Neural progenitor cell (in vitro differentiated cells): ENCODE results near the gene PCDHGB4. TPM values are rescaled to one million over a fixed set of nuclear protein-coding genes. Genes with fewer than 3 reads are reported as not detected.

Source experiments
- DNase-seq: peaks from one replicate; pipeline ENCODE4 v3.0.0-alpha.2; 2016; ENCODE audit warnings: low spot score
- H2AFZ ChIP-seq: fragments of 200-600 bp; sonication (generic); replicated peaks from 2 replicates; pipeline ENCODE4 v1.6.1; 2016; ENCODE audit warnings: antibody characterized with exemption
- H3F3A ChIP-seq: fragments of 200-600 bp; sonication (generic); 2 replicates; pipeline ENCODE4 v1.6.1; 2016; ENCODE audit warnings: antibody characterized with exemption, low read depth
- H3K27ac ChIP-seq: fragments of 200-600 bp; sonication (generic); 2 replicates; pipeline ENCODE4 v1.5.1; 2016; ENCODE audit warnings: mild to moderate bottlenecking
- H3K27me3 ChIP-seq: fragments of 200-600 bp; sonication (generic); 2 replicates; pipeline ENCODE4 v1.6.1; 2016; ENCODE audit warnings: mild to moderate bottlenecking, moderate library complexity
- H3K36me3 ChIP-seq: fragments of 200-600 bp; sonication (generic); 2 replicates; pipeline ENCODE4 v1.5.1; 2016
- H3K4me1 ChIP-seq: fragments of 200-600 bp; sonication (generic); 2 replicates; pipeline ENCODE4 v1.6.1; 2016; ENCODE audit warnings: mixed run types
- H3K4me2 ChIP-seq: fragments of 200-600 bp; sonication (generic); 2 replicates; pipeline ENCODE4 v1.6.1; 2016
- H3K4me3 ChIP-seq: fragments of 200-600 bp; sonication (generic); 2 replicates; pipeline ENCODE4 v1.5.1; 2016
- H3K79me2 ChIP-seq: fragments of 200-600 bp; sonication (generic); 2 replicates; pipeline ENCODE4 v1.6.1; 2016; ENCODE audit warnings: low read depth
- H3K9ac ChIP-seq: fragments of 200-600 bp; sonication (generic); 2 replicates; pipeline ENCODE4 v1.6.1; 2016
- H3K9me3 ChIP-seq: fragments of 200-600 bp; sonication (generic); 2 replicates; pipeline ENCODE4 v1.5.1; 2016; ENCODE audit warnings: low read depth
- H4K20me1 ChIP-seq: fragments of 200-600 bp; sonication (generic); 2 replicates; pipeline ENCODE4 v1.6.1; 2016; ENCODE audit warnings: low read depth
- H3K27ac Mint-ChIP-seq: 3 replicates; pipeline ENCODE4 v1.8.0; 2021; ENCODE audit warnings: mixed read lengths
- H3K27me3 Mint-ChIP-seq: 2 replicates; pipeline ENCODE4 v1.8.0; 2022; ENCODE audit warnings: low read depth, mild to moderate bottlenecking, inconsistent platforms, moderate library complexity, mixed read lengths; ENCODE audit not compliant: insufficient read depth
- H3K36me3 Mint-ChIP-seq: 3 replicates; pipeline ENCODE4 v1.8.0; 2021; ENCODE audit warnings: mixed read lengths
- H3K4me1 Mint-ChIP-seq: 3 replicates; pipeline ENCODE4 v1.8.0; 2021; ENCODE audit warnings: mixed read lengths
- H3K4me3 Mint-ChIP-seq: 3 replicates; pipeline ENCODE4 v1.8.0; 2021; ENCODE audit warnings: mild to moderate bottlenecking, moderate library complexity, mixed read lengths
- H3K9me3 Mint-ChIP-seq: 3 replicates; pipeline ENCODE4 v1.8.0; 2020; ENCODE audit warnings: mixed read lengths
- CTCF ChIP-seq: fragments of 200-600 bp; sonication (generic); IDR thresholded peaks from 2 replicates; pipeline ENCODE4 v1.5.1; 2017; ENCODE audit warnings: antibody characterized with exemption, mild to moderate bottlenecking
- EZH2 ChIP-seq: fragments of 200-600 bp; sonication (generic); IDR thresholded peaks from 2 replicates; pipeline ENCODE4 v1.6.1; 2017; ENCODE audit warnings: antibody characterized with exemption, mild to moderate bottlenecking, moderate library complexity
- EZH2phosphoT487 ChIP-seq: fragments of 200-600 bp; sonication (generic); IDR thresholded peaks from 2 replicates; pipeline ENCODE4 v1.6.1; 2017; ENCODE audit warnings: antibody characterized with exemption
- total RNA-seq: library from RNA; depleted of rRNA; stranded (reverse); fragments of >200 nt; gene quantifications from 2 replicates; pipeline ENCODE4 v1.2.3, GENCODE V29; 2015; ENCODE audit warnings: low replicate concordance

PCDHGB4 gene
- total RNA-seq, 1 donor from 2014 or later = 10.4 TPM

GRCh38 chr5:141363952-141364660 is 23.4 kb upstream of the PCDHGB4 start, which contains the start of gene PCDHGA5:
TSS of gene PCDHGA5 (plus strand) at chr5:141364162. CDS start at chr5:141364331, 169 bp downstream.
- H3K9me3 ChIP-seq = peaks cover 13% of the 10 kb centered on the region
- TF ChIP-seq EZH2 (no peak), CTCF (no peak), EZH2phosphoT487 (no peak)
- H3K36me3 Mint-ChIP-seq = peaks cover 4% of the 10 kb centered on the region
- no peak within 1 kb of the TSS for H3K4me3 Mint-ChIP-seq
- H3K4me1 ChIP-seq = no peaks in the 10 kb centered on the region
- no peak within 1 kb of the TSS for H3K4me3 ChIP-seq
- H3K27me3 Mint-ChIP-seq = peaks cover 4% of the 10 kb centered on the region
- H3K4me2 ChIP-seq = no peak within 1 kb of the TSS
- H3F3A ChIP-seq = no peaks in the 10 kb centered on the region
- H3K27ac ChIP-seq = no peak within 1 kb of the TSS
- H3K9ac ChIP-seq = no peak within 1 kb of the TSS
- H4K20me1 ChIP-seq = no peaks in the 10 kb centered on the region
- H2AFZ ChIP-seq = no peak within 1 kb of the TSS
- no peaks in the 10 kb centered on the region for H3K4me1 Mint-ChIP-seq
- H3K27ac Mint-ChIP-seq = no peak within 1 kb of the TSS
- DNase-seq = no peak
- peaks cover 65% of the 10 kb centered on the region for H3K9me3 Mint-ChIP-seq
- no peaks in the 10 kb centered on the region for H3K79me2 ChIP-seq
- H3K27me3 ChIP-seq = no peaks in the 10 kb centered on the region
- H3K36me3 ChIP-seq = no peaks in the 10 kb centered on the region

GRCh38 chr5:141366016-141366896 is 21.2 kb upstream of the PCDHGB4 start:
- H2AFZ ChIP-seq = no peak overlapping the region
- Mint-ChIP-seq H3K27me3 (peaks cover 4% of the 10 kb centered on the region), H3K27ac (no peak overlapping the region), H3K4me1 (no peaks in the 10 kb centered on the region), H3K9me3 (peaks cover 64% of the 10 kb centered on the region), H3K4me3 (no peak overlapping the region), H3K36me3 (peaks cover 2% of the 10 kb centered on the region)
- no peak overlapping the region for H3K4me3 ChIP-seq
- H3K4me1 ChIP-seq = no peaks in the 10 kb centered on the region
- no peaks in the 10 kb centered on the region for H3F3A ChIP-seq
- no peaks in the 10 kb centered on the region for H3K36me3 ChIP-seq
- no peaks in the 10 kb centered on the region for H3K9me3 ChIP-seq
- no peaks in the 10 kb centered on the region for H3K79me2 ChIP-seq
- no peaks in the 10 kb centered on the region for H4K20me1 ChIP-seq
- no peak for TF ChIP-seq CTCF
- TF ChIP-seq EZH2 = no peak
- TF ChIP-seq EZH2phosphoT487 = no peak
- H3K27me3 ChIP-seq = no peaks in the 10 kb centered on the region
- no peak overlapping the region for H3K9ac ChIP-seq
- no peak for DNase-seq
- no peak overlapping the region for H3K27ac ChIP-seq
- no peak overlapping the region for H3K4me2 ChIP-seq

- no peak within 1 kb of the TSS for H3K27ac ChIP-seq
- Mint-ChIP-seq H3K27me3 (peaks cover 8% of the 10 kb centered on the region), H3K27ac (no peak within 1 kb of the TSS), H3K36me3 (peaks cover 4% of the 10 kb centered on the region), H3K4me3 (no peak within 1 kb of the TSS), H3K4me1 (no peaks in the 10 kb centered on the region), H3K9me3 (peaks cover 55% of the 10 kb centered on the region)
- no peaks in the 10 kb centered on the region for H3K4me1 ChIP-seq
- H3K9ac ChIP-seq = no peak within 1 kb of the TSS
- H3F3A ChIP-seq = no peaks in the 10 kb centered on the region
- no peaks in the 10 kb centered on the region for H3K27me3 ChIP-seq
- H2AFZ ChIP-seq = no peak within 1 kb of the TSS
- H3K4me2 ChIP-seq = no peak within 1 kb of the TSS
- H3K36me3 ChIP-seq = no peaks in the 10 kb centered on the region
- peaks cover 3% of the 10 kb centered on the region for H3K9me3 ChIP-seq
- no peak for TF ChIP-seq EZH2phosphoT487
- TF ChIP-seq EZH2 = no peak
- TF ChIP-seq CTCF = no peak
- no peak within 1 kb of the TSS for H3K4me3 ChIP-seq
- no peaks in the 10 kb centered on the region for H3K79me2 ChIP-seq
- DNase-seq = no peak
- H4K20me1 ChIP-seq = no peaks in the 10 kb centered on the region
Observed at GRCh38 chr5:141369994-141370848, 17.3 kb upstream of the PCDHGB4 start, which contains the start of gene PCDHGB3. TSS of gene PCDHGB3 (plus strand) at chr5:141370242. CDS start at chr5:141370395, 153 bp downstream.
